H1 (cell line): Measurements from ENCODE around the gene PRXL2B. TPM values are rescaled to one million over a fixed set of nuclear protein-coding genes. Genes with fewer than 3 reads are reported as not detected.
"Not testable (repeated sequence)": the region's sequence is repeated elsewhere in the genome, so short reads cannot be mapped to it uniquely, and the experiment has no call there.

Source experiments
- CTCF ChIA-PET: fragments of 300-600 bp; sonication (Branson Sonifier 250); formaldehyde crosslinking; loops from one replicate; lab custom pipeline; 2021; ENCODE audit not compliant: partially characterized antibody; lab: Charles Lee
- POLR2A ChIA-PET: fragments of 300-600 bp; sonication (Branson Sonifier 250); formaldehyde crosslinking; loops from one replicate; lab custom pipeline; 2021; ENCODE audit warnings: inconsistent platforms; ENCODE audit not compliant: partially characterized antibody; lab: Charles Lee
- DNase-seq, 2 experiments: peaks; one replicate each; pipeline versions ENCODE4 v3.0.0 to v3.0.0-alpha.2; 2010 to 2022; ENCODE audit warnings: low spot score in 2 of 2, low read depth in 1 of 2, mixed read lengths in 1 of 2
- FAIRE-seq: peaks from 2 replicates; lab custom pipeline; 2011; peaks lifted over from hg19 to GRCh38; lab: Jason Lieb, UNC
- H2AFZ ChIP-seq: 2 replicates; pipeline ENCODE4 v1.8.1; 2012; ENCODE audit warnings: low read length, inconsistent platforms
- H2AK5ac ChIP-seq: 2 replicates; pipeline ENCODE4 v1.6.1; 2013; ENCODE audit warnings: low read depth, low read length
- H2BK120ac ChIP-seq: replicated peaks from 2 replicates; pipeline ENCODE3; 2013; ENCODE audit warnings: low read depth, low read length, inconsistent platforms
- H2BK12ac ChIP-seq: 2 replicates; pipeline ENCODE4 v1.6.1; 2013; ENCODE audit warnings: low read depth, low read length
- H2BK15ac ChIP-seq: 2 replicates; pipeline ENCODE4 v1.6.1; 2013; ENCODE audit warnings: low read length
- H2BK20ac ChIP-seq: 2 replicates; pipeline ENCODE4 v1.6.1; 2013; ENCODE audit warnings: low read length
- H2BK5ac ChIP-seq: 2 replicates; pipeline ENCODE4 v1.6.1; 2013; ENCODE audit warnings: low read depth, low read length
- H3K14ac ChIP-seq: 2 replicates; pipeline ENCODE4 v1.6.1; 2013; ENCODE audit warnings: inconsistent platforms; ENCODE audit not compliant: insufficient read length
- H3K18ac ChIP-seq: 2 replicates; pipeline ENCODE4 v1.6.1; 2013; ENCODE audit warnings: low read length; ENCODE audit errors: extremely low read depth
- H3K23ac ChIP-seq: 2 replicates; pipeline ENCODE4 v1.6.1; 2013; ENCODE audit warnings: inconsistent platforms; ENCODE audit not compliant: insufficient read length
- H3K23me2 ChIP-seq: 2 replicates; pipeline ENCODE4 v1.6.1; 2013; ENCODE audit warnings: low read depth, low read length
- H3K27ac ChIP-seq: 2 replicates; pipeline ENCODE4 v1.6.1; 2011; ENCODE audit warnings: low read depth, low read length, inconsistent platforms
- H3K27me3 ChIP-seq, 4 experiments: replicated peaks in 1 of 4; 1 replicate in 1 of 4; 2 replicates in 3 of 4; pipeline versions ENCODE4 v1.6.1 to v1.8.1; 2011 to 2013; ENCODE audit warnings: low read length in 3 of 4, mild to moderate bottlenecking in 3 of 4, inconsistent platforms in 2 of 4, mixed read lengths in 2 of 4, moderate library complexity in 1 of 4; ENCODE audit not compliant: control insufficient read depth in 3 of 4, insufficient read depth in 3 of 4; ENCODE audit errors: extremely low read depth in 1 of 4
- H3K36me3 ChIP-seq, 4 experiments: 2 replicates each; pipeline versions ENCODE4 v1.6.1 to v1.8.1; 2011 to 2013; ENCODE audit warnings: mild to moderate bottlenecking in 4 of 4, low read length in 3 of 4, moderate library complexity in 2 of 4, control low read depth in 1 of 4, inconsistent platforms in 1 of 4; ENCODE audit not compliant: insufficient read depth in 4 of 4, control insufficient read depth in 2 of 4
- H3K4ac ChIP-seq: replicated peaks from 2 replicates; pipeline ENCODE3; 2013; ENCODE audit warnings: low read length, low read depth, mixed read lengths, inconsistent platforms; ENCODE audit not compliant: insufficient read length
- H3K4me1 ChIP-seq, 4 experiments: replicated peaks in 1 of 4; 1 replicate in 1 of 4; 2 replicates in 3 of 4; pipeline versions ENCODE4 v1.6.1 to v1.8.1; 2011 to 2013; ENCODE audit warnings: low read length in 3 of 4, inconsistent platforms in 2 of 4, mixed read lengths in 1 of 4; ENCODE audit not compliant: insufficient read depth in 4 of 4, control insufficient read depth in 3 of 4
- H3K4me2 ChIP-seq, 2 experiments: 2 replicates each; pipeline versions ENCODE4 v1.6.1 to v1.8.1; 2011 to 2013; ENCODE audit warnings: low read depth in 2 of 2, low read length in 2 of 2, control low read depth in 1 of 2, inconsistent platforms in 1 of 2, mild to moderate bottlenecking in 1 of 2; ENCODE audit not compliant: insufficient read depth in 1 of 2
- H3K4me3 ChIP-seq, 4 experiments: fragments of 200-600, 300-600 bp in 1 of 4; sonication (generic), shearing (Covaris generic), sonication (Bioruptor Twin) in 1 of 4; 2 replicates each; pipeline versions ENCODE4 v1.5.1 to v1.8.1; 2011 to 2016; ENCODE audit warnings: low read length in 4 of 4, low read depth in 3 of 4, control low read depth in 2 of 4, inconsistent platforms in 2 of 4, mild to moderate bottlenecking in 2 of 4, mixed read lengths in 1 of 4, moderate library complexity in 1 of 4; ENCODE audit not compliant: insufficient read depth in 2 of 4; ENCODE audit errors: extremely low read depth in 1 of 4
- H3K56ac ChIP-seq: replicated peaks from 2 replicates; pipeline ENCODE3; 2013; ENCODE audit warnings: low read depth, mild to moderate bottlenecking, mixed read lengths, low read length, inconsistent platforms; ENCODE audit not compliant: insufficient read length
- H3K79me1 ChIP-seq: 2 replicates; pipeline ENCODE4 v1.6.1; 2013; ENCODE audit warnings: low read depth, low read length, control low read depth
- H3K79me2 ChIP-seq, 2 experiments: 2 replicates each; pipeline versions ENCODE4 v1.6.1 to v1.8.1; 2012 to 2013; ENCODE audit warnings: low read length in 2 of 2, mild to moderate bottlenecking in 2 of 2, inconsistent platforms in 1 of 2; ENCODE audit not compliant: insufficient read depth in 2 of 2, control insufficient read depth in 1 of 2
- H3K9ac ChIP-seq, 4 experiments: replicated peaks in 1 of 4; 1 replicate in 1 of 4; 2 replicates in 3 of 4; pipeline versions ENCODE4 v1.6.1 to v1.8.1; 2011 to 2013; ENCODE audit warnings: low read depth in 3 of 4, low read length in 3 of 4, control low read depth in 2 of 4, mild to moderate bottlenecking in 2 of 4, moderate library complexity in 2 of 4, inconsistent platforms in 1 of 4; ENCODE audit errors: extremely low read depth in 1 of 4
- H3K9me3 ChIP-seq, 2 experiments: 2 replicates each; pipeline versions ENCODE4 v1.6.1 to v1.8.1; 2012 to 2013; ENCODE audit warnings: mild to moderate bottlenecking in 2 of 2, moderate library complexity in 2 of 2, control low read depth in 1 of 2, inconsistent platforms in 1 of 2, low read depth in 1 of 2, low read length in 1 of 2, mixed read lengths in 1 of 2; ENCODE audit not compliant: insufficient read depth in 2 of 2
- H4K20me1 ChIP-seq, 2 experiments: replicated peaks in 1 of 2; 2 replicates each; pipeline versions ENCODE3 to v1.8.1; 2011 to 2013; ENCODE audit warnings: inconsistent platforms in 2 of 2, low read length in 2 of 2, mild to moderate bottlenecking in 1 of 2; ENCODE audit not compliant: insufficient read depth in 2 of 2, control insufficient read depth in 1 of 2
- H4K5ac ChIP-seq: 2 replicates; pipeline ENCODE4 v1.6.1; 2013; ENCODE audit warnings: low read length, low read depth, mixed read lengths, inconsistent platforms; ENCODE audit not compliant: insufficient read length
- H4K8ac ChIP-seq: 2 replicates; pipeline ENCODE4 v1.8.0; 2013; ENCODE audit warnings: mild to moderate bottlenecking, moderate library complexity, low read length, inconsistent platforms; ENCODE audit not compliant: insufficient read depth; ENCODE audit errors: extremely low read depth
- H4K91ac ChIP-seq: replicated peaks from 2 replicates; pipeline ENCODE3; 2013; ENCODE audit warnings: low read length, mixed read lengths, inconsistent platforms; ENCODE audit not compliant: insufficient read length
- WGBS, 2 experiments: shearing (Covaris generic) in 1 of 2; methylation state at CpG; one replicate each; pipeline versions ENCODE4 v1.1.6 to v1.1.7; 2013 to 2015; ENCODE audit warnings: low lambda C conversion rate in 2 of 2, mixed read lengths in 2 of 2, inconsistent platforms in 1 of 2, low coverage in 1 of 2, missing lambda C conversion rate in 1 of 2; ENCODE audit not compliant: insufficient replicate concordance in 2 of 2, insufficient coverage in 1 of 2, insufficient read length in 1 of 2; ENCODE audit errors: extremely low coverage in 1 of 2, missing lambda C conversion rate in 1 of 2; 5-methylcytosine and 5-hydroxymethylcytosine counted together
- polyA plus RNA-seq, 7 experiments: library from polyadenylated mRNA; depleted of rRNA in 3 of 7; stranded (reverse) in 5 of 7; unstranded in 2 of 7; fragments of >200 nt in 5 of 7; fragments of 200-250 nt in 2 of 7; gene quantifications; 1 replicate in 5 of 7; 2 replicates in 1 of 7; 4 replicates in 1 of 7; pipeline versions ENCODE4 v1.2.1 to v1.2.3, GENCODE V29; 2011 to 2013; ENCODE audit warnings: missing spikeins in 2 of 7, mixed read lengths in 2 of 7
- total RNA-seq: library from RNA; stranded (reverse); fragmentation: NEBNext Ultra II Directional; extraction: Animal tissue kit (Norgen Biotek cat#: 25700); gene quantifications from 2 replicates; pipeline ENCODE4 v1.2.1, GENCODE V29; 2021

Gene PRXL2B
- total and polyA plus RNA-seq, 2 of the 8 experiments (the other 6 are each of a cell fraction or from before 2014, with no cell fraction given), result 35.3 to 46.0 TPM

GRCh38 chr1:2577565-2578075 lies 9.0 kb upstream of the PRXL2B start:
- not testable (repeated sequence) for H3K9ac ChIP-seq, H3K4me3 ChIP-seq, DNase-seq, H3K4me1 ChIP-seq, H2BK5ac ChIP-seq, H2BK12ac ChIP-seq, H4K91ac ChIP-seq, H4K5ac ChIP-seq, H3K18ac ChIP-seq, H2AFZ ChIP-seq, H3K4ac ChIP-seq, H3K14ac ChIP-seq, H2BK20ac ChIP-seq, H4K8ac ChIP-seq, FAIRE-seq, H3K23ac ChIP-seq, H3K79me1 ChIP-seq, H3K4me2 ChIP-seq, H3K27me3 ChIP-seq, H3K36me3 ChIP-seq, H3K9me3 ChIP-seq, H3K56ac ChIP-seq, H3K27ac ChIP-seq, H3K23me2 ChIP-seq, H2BK120ac ChIP-seq, H4K20me1 ChIP-seq, H2BK15ac ChIP-seq, H3K79me2 ChIP-seq, H2AK5ac ChIP-seq
- CTCF ChIA-PET, result interaction anchor here (0.6 to 3.0 kb wide), 4 partner anchors 16 to 840 kb away, joined by 3 to 10 read pairs (median 3); no protein-coding TSS in a partner anchor
- whole genome bisulfite sequencing, 2 experiments, result 92% methylated on average over 13 of the region's 23 CpGs; no CpG with 5 or more reads in 1 of the 2 experiments
- POLR2A ChIA-PET, result interaction anchor here (0.6 to 1.1 kb wide), 4 partner anchors 46 to 683 kb away, joined by 3 to 4 read pairs (median 3); no protein-coding TSS in a partner anchor
